ENCODE data around the gene PRKCA. TPM values are rescaled to one million over a fixed set of nuclear protein-coding genes. Genes with fewer than 3 reads are reported as not detected.

Gene PRKCA
- total and polyA plus RNA-seq, 4 donors: 3.0 to 14.1 (median 5.4) TPM

DNA sequence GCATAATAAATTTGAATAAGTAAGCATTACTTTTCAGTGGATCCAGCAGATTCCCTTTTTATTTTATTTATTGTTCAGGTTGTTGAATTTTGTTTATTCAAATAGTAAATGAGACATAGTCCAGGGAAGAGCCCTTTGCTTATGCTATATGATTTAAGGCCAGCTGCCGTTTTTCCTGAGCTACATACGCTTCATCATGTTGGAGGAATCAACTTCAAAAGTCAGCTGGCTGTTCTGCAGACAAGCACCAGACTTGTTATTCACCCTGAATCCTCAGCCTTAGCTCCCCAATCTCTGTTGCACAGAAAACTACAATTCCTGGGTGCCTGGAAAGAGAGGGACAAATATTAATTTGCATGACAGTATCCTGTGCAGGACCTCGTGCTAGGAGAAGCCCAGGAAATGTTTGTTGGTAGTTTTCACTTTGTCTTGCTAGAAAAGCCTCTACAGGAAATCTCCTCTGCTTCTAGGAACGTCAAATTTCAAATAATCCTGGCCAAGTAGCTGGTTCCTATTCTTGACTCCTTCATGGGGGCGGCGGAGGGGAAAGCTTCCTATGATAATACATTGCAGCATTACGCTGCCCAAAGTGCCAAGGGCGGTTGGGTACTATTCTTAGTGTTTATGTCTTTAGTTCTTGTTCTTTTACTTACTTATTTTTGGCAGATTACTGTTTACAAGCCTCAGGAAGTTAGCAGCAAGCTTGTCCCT is 101.6 kb downstream of the PRKCA start:
- WGBS: 67% methylated on average over 8 of the region's 8 CpGs
- no peaks in the 10 kb centered on the region for H3K9me3 ChIP-seq (ENCODE audit: control insufficient read depth in 4 of 4, low read length in 3 of 4)
- no peaks in the 10 kb centered on the region for H3K27me3 ChIP-seq (ENCODE audit: control insufficient read depth in 4 of 4, insufficient read depth in 4 of 4, low read length in 3 of 4)
- no peak overlapping the region for H3K27ac ChIP-seq (ENCODE audit: low read depth in 1 of 2, low read length in 2 of 2)
- H3K4me1 ChIP-seq (ENCODE audit: control insufficient read depth in 4 of 4, insufficient read depth in 4 of 4, low read length in 3 of 4): peaks cover 3 to 12% (median 9%) of the 10 kb centered on the region in 4 donors
- no peak for DNase-seq (ENCODE audit: low spot score)
- H3K4me3 ChIP-seq (ENCODE audit: low read depth in 1 of 3, low read length in 3 of 3): no peak overlapping the region
- TF ChIP-seq JUND (IDR thresholded peaks at IDR 0.05) (no peak), FOXA2 (IDR thresholded peaks at IDR 0.05) (no peak), TAF1 (conservative IDR thresholded peaks at IDR 0.05) (no peak)
- TF ChIP-seq, protein P1, sequence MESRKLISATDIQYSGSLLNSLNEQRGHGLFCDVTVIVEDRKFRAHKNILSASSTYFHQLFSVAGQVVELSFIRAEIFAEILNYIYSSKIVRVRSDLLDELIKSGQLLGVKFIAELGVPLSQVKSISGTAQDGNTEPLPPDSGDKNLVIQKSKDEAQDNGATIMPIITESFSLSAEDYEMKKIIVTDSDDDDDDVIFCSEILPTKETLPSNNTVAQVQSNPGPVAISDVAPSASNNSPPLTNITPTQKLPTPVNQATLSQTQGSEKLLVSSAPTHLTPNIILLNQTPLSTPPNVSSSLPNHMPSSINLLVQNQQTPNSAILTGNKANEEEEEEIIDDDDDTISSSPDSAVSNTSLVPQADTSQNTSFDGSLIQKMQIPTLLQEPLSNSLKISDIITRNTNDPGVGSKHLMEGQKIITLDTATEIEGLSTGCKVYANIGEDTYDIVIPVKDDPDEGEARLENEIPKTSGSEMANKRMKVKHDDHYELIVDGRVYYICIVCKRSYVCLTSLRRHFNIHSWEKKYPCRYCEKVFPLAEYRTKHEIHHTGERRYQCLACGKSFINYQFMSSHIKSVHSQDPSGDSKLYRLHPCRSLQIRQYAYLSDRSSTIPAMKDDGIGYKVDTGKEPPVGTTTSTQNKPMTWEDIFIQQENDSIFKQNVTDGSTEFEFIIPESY (IDR thresholded peaks at IDR 0.05): no peak
- no peaks in the 10 kb centered on the region for H3K36me3 ChIP-seq (ENCODE audit: control insufficient read depth in 4 of 4, insufficient read depth in 3 of 4, low read depth in 1 of 4, low read length in 3 of 4)
- no peak overlapping the region for H3K9ac ChIP-seq (ENCODE audit: low read depth in 1 of 2, low read length in 2 of 2)

DNA sequence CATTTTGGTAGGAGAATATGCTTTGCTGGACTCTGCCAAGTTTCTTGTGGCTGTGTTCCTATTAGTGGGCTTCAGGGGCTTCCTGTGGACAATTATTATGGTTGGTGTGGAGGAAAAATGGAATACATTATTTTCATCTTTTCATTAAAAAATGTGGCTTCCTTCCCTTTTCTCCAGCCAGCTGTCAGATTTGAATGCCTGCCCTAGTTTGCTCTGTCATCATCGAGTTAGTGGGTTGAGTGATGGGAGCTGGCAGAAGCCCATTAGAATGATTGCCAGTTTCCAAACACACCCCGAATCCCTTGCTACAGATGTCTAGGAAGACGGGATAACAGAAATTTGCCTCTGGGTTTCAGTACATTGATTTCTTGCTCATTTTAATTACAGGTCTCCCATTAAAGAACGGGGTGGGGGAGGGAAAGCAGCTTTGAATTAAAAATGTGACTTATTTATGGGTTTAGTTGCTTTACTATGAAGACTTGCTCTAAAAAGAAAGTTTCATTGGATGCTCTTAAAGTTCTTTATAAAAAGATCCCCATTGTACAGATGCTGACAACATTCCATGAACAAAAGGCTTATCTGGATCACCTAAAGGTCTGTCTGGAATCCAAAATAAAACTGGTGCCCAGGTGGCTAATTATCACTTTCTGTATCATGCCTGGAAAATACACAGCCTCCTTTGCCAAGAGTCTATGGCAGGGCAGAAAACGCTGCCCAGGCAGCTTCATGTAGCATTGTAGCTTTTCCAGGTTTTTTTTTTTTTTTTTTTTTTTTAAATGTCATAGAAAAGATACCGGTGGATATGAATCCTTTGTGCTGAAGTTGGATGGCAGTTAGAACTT is 103.6 kb downstream of the PRKCA start:
- TF ChIP-seq RXRA (IDR thresholded peaks at IDR 0.05) (no peak), HNF4A (conservative IDR thresholded peaks at IDR 0.05) (no peak), SP1 (IDR thresholded peaks at IDR 0.05) (no peak), EGR1 (IDR thresholded peaks at IDR 0.05; ENCODE audit: low read depth in 2 of 2) (no peak), TAF1 (conservative IDR thresholded peaks at IDR 0.05) (no peak), YY1 (IDR thresholded peaks at IDR 0.05) (no peak), RAD21 (IDR thresholded peaks at IDR 0.05) (no peak), GABPA (IDR thresholded peaks at IDR 0.05 in 1 of 2, conservative IDR thresholded peaks at IDR 0.05 in 1 of 2) (no peak), FOXA2 (IDR thresholded peaks at IDR 0.05) (no peak), HNF4G (IDR thresholded peaks at IDR 0.05) (no peak), NR2F2 (IDR thresholded peaks at IDR 0.05) (no peak), FOXA1 (IDR thresholded peaks at IDR 0.05) (no peak)
- TF ChIP-seq, protein P2, sequence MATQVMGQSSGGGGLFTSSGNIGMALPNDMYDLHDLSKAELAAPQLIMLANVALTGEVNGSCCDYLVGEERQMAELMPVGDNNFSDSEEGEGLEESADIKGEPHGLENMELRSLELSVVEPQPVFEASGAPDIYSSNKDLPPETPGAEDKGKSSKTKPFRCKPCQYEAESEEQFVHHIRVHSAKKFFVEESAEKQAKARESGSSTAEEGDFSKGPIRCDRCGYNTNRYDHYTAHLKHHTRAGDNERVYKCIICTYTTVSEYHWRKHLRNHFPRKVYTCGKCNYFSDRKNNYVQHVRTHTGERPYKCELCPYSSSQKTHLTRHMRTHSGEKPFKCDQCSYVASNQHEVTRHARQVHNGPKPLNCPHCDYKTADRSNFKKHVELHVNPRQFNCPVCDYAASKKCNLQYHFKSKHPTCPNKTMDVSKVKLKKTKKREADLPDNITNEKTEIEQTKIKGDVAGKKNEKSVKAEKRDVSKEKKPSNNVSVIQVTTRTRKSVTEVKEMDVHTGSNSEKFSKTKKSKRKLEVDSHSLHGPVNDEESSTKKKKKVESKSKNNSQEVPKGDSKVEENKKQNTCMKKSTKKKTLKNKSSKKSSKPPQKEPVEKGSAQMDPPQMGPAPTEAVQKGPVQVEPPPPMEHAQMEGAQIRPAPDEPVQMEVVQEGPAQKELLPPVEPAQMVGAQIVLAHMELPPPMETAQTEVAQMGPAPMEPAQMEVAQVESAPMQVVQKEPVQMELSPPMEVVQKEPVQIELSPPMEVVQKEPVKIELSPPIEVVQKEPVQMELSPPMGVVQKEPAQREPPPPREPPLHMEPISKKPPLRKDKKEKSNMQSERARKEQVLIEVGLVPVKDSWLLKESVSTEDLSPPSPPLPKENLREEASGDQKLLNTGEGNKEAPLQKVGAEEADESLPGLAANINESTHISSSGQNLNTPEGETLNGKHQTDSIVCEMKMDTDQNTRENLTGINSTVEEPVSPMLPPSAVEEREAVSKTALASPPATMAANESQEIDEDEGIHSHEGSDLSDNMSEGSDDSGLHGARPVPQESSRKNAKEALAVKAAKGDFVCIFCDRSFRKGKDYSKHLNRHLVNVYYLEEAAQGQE (IDR thresholded peaks at IDR 0.05): no peak
- TF ChIP-seq, protein P3, sequence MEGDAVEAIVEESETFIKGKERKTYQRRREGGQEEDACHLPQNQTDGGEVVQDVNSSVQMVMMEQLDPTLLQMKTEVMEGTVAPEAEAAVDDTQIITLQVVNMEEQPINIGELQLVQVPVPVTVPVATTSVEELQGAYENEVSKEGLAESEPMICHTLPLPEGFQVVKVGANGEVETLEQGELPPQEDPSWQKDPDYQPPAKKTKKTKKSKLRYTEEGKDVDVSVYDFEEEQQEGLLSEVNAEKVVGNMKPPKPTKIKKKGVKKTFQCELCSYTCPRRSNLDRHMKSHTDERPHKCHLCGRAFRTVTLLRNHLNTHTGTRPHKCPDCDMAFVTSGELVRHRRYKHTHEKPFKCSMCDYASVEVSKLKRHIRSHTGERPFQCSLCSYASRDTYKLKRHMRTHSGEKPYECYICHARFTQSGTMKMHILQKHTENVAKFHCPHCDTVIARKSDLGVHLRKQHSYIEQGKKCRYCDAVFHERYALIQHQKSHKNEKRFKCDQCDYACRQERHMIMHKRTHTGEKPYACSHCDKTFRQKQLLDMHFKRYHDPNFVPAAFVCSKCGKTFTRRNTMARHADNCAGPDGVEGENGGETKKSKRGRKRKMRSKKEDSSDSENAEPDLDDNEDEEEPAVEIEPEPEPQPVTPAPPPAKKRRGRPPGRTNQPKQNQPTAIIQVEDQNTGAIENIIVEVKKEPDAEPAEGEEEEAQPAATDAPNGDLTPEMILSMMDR (IDR thresholded peaks at IDR 0.05; ENCODE audit: low read depth, low read length, missing input control): no peak
- TF ChIP-seq, protein P4, sequence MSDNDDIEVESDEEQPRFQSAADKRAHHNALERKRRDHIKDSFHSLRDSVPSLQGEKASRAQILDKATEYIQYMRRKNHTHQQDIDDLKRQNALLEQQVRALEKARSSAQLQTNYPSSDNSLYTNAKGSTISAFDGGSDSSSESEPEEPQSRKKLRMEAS (IDR thresholded peaks at IDR 0.05): no peak
- TF ChIP-seq, protein P1 (IDR thresholded peaks at IDR 0.05): no peak
- TF ChIP-seq, protein P5, sequence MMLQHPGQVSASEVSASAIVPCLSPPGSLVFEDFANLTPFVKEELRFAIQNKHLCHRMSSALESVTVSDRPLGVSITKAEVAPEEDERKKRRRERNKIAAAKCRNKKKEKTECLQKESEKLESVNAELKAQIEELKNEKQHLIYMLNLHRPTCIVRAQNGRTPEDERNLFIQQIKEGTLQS (IDR thresholded peaks at IDR 0.05): no peak
- H3K9ac ChIP-seq (ENCODE audit: low read depth in 1 of 2, low read length in 2 of 2): no peak overlapping the region
- no peaks in the 10 kb centered on the region for H3K9me3 ChIP-seq (ENCODE audit: control insufficient read depth in 4 of 4, low read length in 3 of 4)
- 50% methylated on average over 6 of the region's 6 CpGs for WGBS
- no peaks in the 10 kb centered on the region for H3K27me3 ChIP-seq (ENCODE audit: control insufficient read depth in 4 of 4, insufficient read depth in 4 of 4, low read length in 3 of 4)
- H3K36me3 ChIP-seq (ENCODE audit: control insufficient read depth in 4 of 4, insufficient read depth in 3 of 4, low read depth in 1 of 4, low read length in 3 of 4): no peaks in the 10 kb centered on the region
- no peak overlapping the region for H3K27ac ChIP-seq (ENCODE audit: low read depth in 1 of 2, low read length in 2 of 2)
- no peak for DNase-seq (ENCODE audit: low spot score)
- peaks cover 2 to 6% (median 4%) of the 10 kb centered on the region in 4 donors for H3K4me1 ChIP-seq (ENCODE audit: control insufficient read depth in 4 of 4, insufficient read depth in 4 of 4, low read length in 3 of 4)
- H3K4me3 ChIP-seq (ENCODE audit: low read depth in 1 of 3, low read length in 3 of 3): no peak overlapping the region

Measured in liver (tissue), 9 donors.